Measurements from ENCODE around the gene TTC34.

DNA sequence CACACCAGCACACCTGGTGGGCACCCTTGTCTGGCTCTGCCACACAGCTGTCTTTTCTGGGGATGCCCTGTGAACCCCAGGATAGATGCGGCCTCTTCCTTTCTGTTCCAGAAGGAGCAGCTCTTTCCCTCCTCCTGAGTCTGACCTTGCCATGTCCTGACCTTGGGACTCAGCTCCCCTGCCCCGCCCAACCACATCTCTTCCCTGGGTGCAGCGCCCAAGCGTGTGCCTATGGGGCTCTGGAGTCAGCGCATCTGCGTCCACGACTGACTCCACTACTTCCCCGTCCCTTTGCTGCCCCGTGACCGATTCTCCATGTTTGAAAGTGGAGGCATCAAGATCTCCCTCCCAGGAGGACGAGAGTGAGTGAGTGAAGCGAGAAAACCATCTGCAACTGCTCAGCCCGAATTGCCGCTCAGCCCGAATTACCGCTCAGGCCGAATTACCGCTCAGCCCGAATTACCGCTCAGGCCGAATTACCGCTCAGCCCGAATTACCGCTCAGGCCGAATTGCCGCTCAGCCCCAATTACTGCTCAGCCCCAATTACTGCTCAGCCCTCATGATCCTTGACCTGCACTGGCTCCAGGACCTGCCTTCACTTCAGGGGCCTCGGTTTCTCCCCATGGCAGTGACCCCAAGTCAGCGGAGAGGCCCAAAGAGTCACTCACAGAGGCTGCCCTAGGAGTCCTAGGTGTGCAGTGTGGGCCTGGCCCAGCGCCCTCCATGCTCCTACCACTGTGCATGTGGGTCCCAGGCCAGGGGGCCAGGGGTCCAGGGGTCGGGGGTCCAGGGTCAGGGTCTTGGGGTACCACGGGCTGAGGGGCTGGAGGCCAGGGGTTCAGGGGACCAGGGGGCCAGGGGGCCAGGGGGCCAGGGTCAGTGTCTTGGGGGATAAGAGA lies 18.6 kb upstream of the TTC34 start:
- TF ChIP-seq, protein P1, sequence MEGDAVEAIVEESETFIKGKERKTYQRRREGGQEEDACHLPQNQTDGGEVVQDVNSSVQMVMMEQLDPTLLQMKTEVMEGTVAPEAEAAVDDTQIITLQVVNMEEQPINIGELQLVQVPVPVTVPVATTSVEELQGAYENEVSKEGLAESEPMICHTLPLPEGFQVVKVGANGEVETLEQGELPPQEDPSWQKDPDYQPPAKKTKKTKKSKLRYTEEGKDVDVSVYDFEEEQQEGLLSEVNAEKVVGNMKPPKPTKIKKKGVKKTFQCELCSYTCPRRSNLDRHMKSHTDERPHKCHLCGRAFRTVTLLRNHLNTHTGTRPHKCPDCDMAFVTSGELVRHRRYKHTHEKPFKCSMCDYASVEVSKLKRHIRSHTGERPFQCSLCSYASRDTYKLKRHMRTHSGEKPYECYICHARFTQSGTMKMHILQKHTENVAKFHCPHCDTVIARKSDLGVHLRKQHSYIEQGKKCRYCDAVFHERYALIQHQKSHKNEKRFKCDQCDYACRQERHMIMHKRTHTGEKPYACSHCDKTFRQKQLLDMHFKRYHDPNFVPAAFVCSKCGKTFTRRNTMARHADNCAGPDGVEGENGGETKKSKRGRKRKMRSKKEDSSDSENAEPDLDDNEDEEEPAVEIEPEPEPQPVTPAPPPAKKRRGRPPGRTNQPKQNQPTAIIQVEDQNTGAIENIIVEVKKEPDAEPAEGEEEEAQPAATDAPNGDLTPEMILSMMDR (conservative IDR thresholded peaks at IDR 0.05; ENCODE audit: low read depth, low read length): no peak
- TF ChIP-seq POLR2A (IDR thresholded peaks at IDR 0.05; ENCODE audit: low read depth, low read length) (no peak), CHD1 (IDR thresholded peaks at IDR 0.05; ENCODE audit: low read depth, low read length) (no peak), MAFK (IDR thresholded peaks at IDR 0.05; ENCODE audit: low read depth, low read length) (no peak), USF2 (IDR thresholded peaks at IDR 0.05; ENCODE audit: low read depth, low read length) (no peak), RCOR1 (IDR thresholded peaks at IDR 0.05; ENCODE audit: insufficient replicate concordance, low read length) (no peak), BHLHE40 (IDR thresholded peaks at IDR 0.05; ENCODE audit: low read depth, low read length) (no peak), CEBPB (IDR thresholded peaks at IDR 0.05; ENCODE audit: low read depth, low read length) (no peak)
- TF ChIP-seq, protein P2, sequence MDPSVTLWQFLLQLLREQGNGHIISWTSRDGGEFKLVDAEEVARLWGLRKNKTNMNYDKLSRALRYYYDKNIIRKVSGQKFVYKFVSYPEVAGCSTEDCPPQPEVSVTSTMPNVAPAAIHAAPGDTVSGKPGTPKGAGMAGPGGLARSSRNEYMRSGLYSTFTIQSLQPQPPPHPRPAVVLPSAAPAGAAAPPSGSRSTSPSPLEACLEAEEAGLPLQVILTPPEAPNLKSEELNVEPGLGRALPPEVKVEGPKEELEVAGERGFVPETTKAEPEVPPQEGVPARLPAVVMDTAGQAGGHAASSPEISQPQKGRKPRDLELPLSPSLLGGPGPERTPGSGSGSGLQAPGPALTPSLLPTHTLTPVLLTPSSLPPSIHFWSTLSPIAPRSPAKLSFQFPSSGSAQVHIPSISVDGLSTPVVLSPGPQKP (IDR thresholded peaks at IDR 0.05; ENCODE audit: borderline replicate concordance, low read depth, low read length): no peak
